HEK293T (cell line): ENCODE data around the gene ADIPOR2.

ENCODE experiments used
- CTCF ChIA-PET: fragments of 350-600 bp; formaldehyde crosslinking; extraction: SDS; loops from one replicate; lab custom pipeline; 2021; ENCODE audit warnings: antibody characterized with exemption, inconsistent platforms; lab: Yijun Ruan, JAX
- POLR2A ChIA-PET: fragments of 350-600 bp; formaldehyde crosslinking; extraction: SDS; loops from one replicate; lab custom pipeline; 2020; ENCODE audit warnings: antibody characterized with exemption, inconsistent platforms; lab: Yijun Ruan, JAX
- DNase-seq: peaks from one replicate; pipeline ENCODE4 v3.0.0; 2012; ENCODE audit warnings: mixed read lengths; ENCODE audit errors: extremely low spot score
- ARNT ChIP-seq: fragments of 450-650 bp; IDR thresholded peaks from 2 replicates; pipeline ENCODE4 v1.6.1; 2017; ENCODE audit warnings: mild to moderate bottlenecking
- BHLHE40 ChIP-seq: fragments of 450-650 bp; IDR thresholded peaks from 2 replicates; pipeline ENCODE4 v1.6.1; 2016; ENCODE audit warnings: mild to moderate bottlenecking, moderate library complexity, borderline replicate concordance
- CTBP1 ChIP-seq: fragments of 450-650 bp; IDR thresholded peaks from 2 replicates; pipeline ENCODE4 v1.6.1; 2016; ENCODE audit warnings: borderline replicate concordance
- ELF4 ChIP-seq: fragments of 450-650 bp; IDR thresholded peaks from 2 replicates; pipeline ENCODE4 v1.6.1; 2017; ENCODE audit warnings: antibody characterized with exemption
- FOXA1 ChIP-seq: fragments of 450-650 bp; IDR thresholded peaks from 2 replicates; pipeline ENCODE4 v1.6.1; 2016; ENCODE audit warnings: mild to moderate bottlenecking
- FOXK2 ChIP-seq: fragments of 450-650 bp; IDR thresholded peaks from 2 replicates; pipeline ENCODE4 v1.6.1; 2016; ENCODE audit warnings: mild to moderate bottlenecking
- FOXM1 ChIP-seq: fragments of 450-650 bp; IDR thresholded peaks from 2 replicates; pipeline ENCODE4 v1.6.1; 2017; ENCODE audit warnings: mild to moderate bottlenecking, borderline replicate concordance
- HDGF ChIP-seq: fragments of 450-650 bp; IDR thresholded peaks from 2 replicates; pipeline ENCODE4 v1.6.1; 2017; ENCODE audit warnings: antibody characterized with exemption, borderline replicate concordance
- L3MBTL2 ChIP-seq: fragments of 450-650 bp; conservative IDR thresholded peaks from 2 replicates; pipeline ENCODE4 v1.6.1; 2016; ENCODE audit warnings: mild to moderate bottlenecking
- LEF1 ChIP-seq: fragments of 450-650 bp; IDR thresholded peaks from 2 replicates; pipeline ENCODE4 v1.6.1; 2017; ENCODE audit warnings: mild to moderate bottlenecking, borderline replicate concordance
- NFRKB ChIP-seq: fragments of 450-650 bp; IDR thresholded peaks from 2 replicates; pipeline ENCODE4 v1.6.1; 2016; ENCODE audit warnings: mild to moderate bottlenecking, moderate library complexity
- SP1 ChIP-seq: fragments of 450-650 bp; IDR thresholded peaks from 2 replicates; pipeline ENCODE4 v1.6.1; 2017
- SUZ12 ChIP-seq: fragments of 450-650 bp; IDR thresholded peaks from 2 replicates; pipeline ENCODE4 v1.6.1; 2016; ENCODE audit warnings: mild to moderate bottlenecking
- TARDBP ChIP-seq: fragments of 450-650 bp; IDR thresholded peaks from 2 replicates; pipeline ENCODE4 v1.6.1; 2016
- ZNF384 ChIP-seq: fragments of 450-650 bp; IDR thresholded peaks from 2 replicates; pipeline ENCODE4 v1.6.1; 2016
- TF ChIP-seq, protein P1 (sequence below): fragments of 450-650 bp; IDR thresholded peaks from 2 replicates; pipeline ENCODE4 v1.6.1; 2016

The ADIPOR2 gene

DNA sequence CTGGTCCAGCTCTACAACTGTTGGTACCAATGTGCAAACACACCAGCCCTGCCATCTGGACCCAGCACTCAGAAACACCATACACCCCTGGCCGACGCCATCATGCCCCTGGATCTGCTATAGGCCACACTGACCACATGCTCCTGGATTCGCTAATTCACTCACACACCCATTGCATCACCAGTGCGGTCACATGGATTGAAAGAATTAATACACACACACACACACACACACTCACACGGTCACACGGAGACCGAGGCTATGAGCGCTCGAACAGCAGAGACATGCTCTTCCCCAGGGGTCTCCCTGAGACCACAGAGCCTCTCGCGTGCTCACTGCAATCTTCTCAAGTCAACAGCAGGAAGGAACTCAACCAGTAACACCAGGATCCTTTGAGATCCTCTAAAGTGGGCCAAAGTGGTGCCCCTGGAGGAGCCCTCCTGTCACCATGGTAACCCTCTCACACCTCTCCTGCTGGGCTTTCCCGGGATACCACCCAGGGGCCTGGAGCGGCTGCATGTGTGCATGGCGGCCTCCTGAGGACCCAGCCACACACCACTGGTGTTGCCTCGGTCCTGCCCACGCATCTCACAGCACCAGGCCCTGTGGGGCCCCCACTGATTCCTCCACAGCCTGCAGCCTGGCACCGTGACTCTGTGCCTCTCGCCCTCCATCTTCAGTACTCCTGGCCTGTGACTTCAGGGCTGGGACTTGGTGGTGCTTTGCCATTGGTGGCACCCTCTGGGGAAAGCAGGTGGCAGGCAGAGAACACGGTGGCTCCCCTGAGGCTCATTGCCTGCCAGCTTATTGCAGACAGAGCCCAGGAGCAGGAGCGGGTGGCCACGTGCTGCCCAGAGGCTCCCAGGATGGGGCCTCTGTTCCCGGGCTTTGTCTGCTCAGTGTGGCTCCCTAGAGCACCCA, 144.6 kb downstream of the ADIPOR2 start:
- ChIA-PET POLR2A (no interaction called here), CTCF (no interaction called here)
- no peak for DNase-seq
- TF ChIP-seq ELF4 (no peak), BHLHE40 (no peak), TARDBP (no peak), NFRKB (no peak), SP1 (no peak), ARNT (no peak)

DNA sequence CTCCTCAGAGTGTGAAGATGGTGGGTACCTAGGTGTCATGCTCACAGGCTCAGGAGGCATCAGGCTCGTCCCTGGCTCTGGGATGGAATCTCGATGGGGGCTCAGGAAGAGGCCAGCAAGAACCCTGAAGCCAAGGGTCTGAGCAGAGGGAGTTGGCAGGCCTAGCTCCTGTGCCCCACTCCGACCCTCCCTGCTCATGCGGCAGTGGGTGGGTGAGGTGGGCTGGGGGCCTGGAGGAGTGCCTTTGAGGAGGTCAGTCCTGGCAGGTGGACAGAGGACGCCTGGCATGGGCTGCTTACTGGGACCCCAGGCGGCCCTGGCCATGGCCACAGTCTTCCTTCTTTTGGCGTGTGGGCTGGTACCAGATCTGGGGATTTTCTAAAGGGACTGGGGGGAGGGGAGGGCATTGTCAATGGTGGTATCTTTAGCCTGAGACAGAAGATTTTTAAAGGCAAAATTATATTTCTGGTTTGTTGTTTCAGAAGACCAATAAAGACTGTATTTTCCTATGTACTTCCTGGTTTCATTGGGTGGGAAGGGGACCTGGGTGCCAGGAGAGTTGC, 145.5 kb downstream of the ADIPOR2 start:
- POLR2A ChIA-PET, result no interaction called here
- no peak for DNase-seq
- TF ChIP-seq CTBP1 (no peak), FOXM1 (no peak), HDGF (no peak), NFRKB (no peak), FOXA1 (no peak), SP1 (no peak), FOXK2 (no peak), TARDBP (no peak), ELF4 (no peak), BHLHE40 (no peak), L3MBTL2 (no peak), LEF1 (no peak), SUZ12 (no peak), ZNF384 (no peak), ARNT (no peak)
- TF ChIP-seq, protein P1, sequence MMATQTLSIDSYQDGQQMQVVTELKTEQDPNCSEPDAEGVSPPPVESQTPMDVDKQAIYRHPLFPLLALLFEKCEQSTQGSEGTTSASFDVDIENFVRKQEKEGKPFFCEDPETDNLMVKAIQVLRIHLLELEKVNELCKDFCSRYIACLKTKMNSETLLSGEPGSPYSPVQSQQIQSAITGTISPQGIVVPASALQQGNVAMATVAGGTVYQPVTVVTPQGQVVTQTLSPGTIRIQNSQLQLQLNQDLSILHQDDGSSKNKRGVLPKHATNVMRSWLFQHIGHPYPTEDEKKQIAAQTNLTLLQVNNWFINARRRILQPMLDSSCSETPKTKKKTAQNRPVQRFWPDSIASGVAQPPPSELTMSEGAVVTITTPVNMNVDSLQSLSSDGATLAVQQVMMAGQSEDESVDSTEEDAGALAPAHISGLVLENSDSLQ, result no peak
- CTCF ChIA-PET, result no interaction called here

DNA sequence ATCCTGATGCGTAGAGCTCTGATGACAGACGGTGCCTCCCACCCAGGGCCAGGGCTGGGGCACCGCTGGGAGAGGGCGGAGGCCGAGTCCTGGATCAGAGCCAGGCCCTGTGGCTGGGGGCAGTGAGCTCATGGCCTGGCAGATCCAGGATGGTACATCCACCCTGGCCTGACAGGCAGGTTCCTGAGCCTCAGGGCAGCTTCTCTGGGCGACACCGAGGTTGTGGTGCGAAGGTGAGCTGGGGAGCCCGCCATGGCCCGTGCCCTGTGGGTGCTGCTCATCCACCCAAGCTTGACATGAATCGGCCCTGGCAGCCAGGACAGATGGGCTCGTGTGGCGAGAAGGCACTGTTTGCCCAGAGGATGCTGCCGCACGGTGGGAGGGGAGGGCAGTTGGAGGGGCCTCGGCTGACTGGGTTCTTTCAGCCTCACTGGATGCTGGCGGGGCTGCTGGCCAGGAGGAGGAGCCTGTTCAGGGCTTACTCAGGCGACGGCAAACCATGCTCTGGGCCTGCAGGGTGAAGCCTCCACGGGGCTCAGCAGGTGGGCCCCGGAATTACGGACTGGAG, 146.1 kb downstream of the ADIPOR2 start:
- no peak for TF ChIP-seq FOXM1
- no peak for TF ChIP-seq NFRKB
- no peak for TF ChIP-seq ZNF384
- TF ChIP-seq L3MBTL2, result no peak
- TF ChIP-seq CTBP1, result no peak
- TF ChIP-seq FOXK2, result no peak
- TF ChIP-seq TARDBP, result no peak
- TF ChIP-seq, protein P1, result no peak
- DNase-seq, result no peak
- ChIA-PET CTCF (interaction anchor here (1.1 kb wide), 1 partner anchor 18 kb away, joined by 4 read pairs; no protein-coding TSS in a partner anchor), POLR2A (no interaction called here)

DNA sequence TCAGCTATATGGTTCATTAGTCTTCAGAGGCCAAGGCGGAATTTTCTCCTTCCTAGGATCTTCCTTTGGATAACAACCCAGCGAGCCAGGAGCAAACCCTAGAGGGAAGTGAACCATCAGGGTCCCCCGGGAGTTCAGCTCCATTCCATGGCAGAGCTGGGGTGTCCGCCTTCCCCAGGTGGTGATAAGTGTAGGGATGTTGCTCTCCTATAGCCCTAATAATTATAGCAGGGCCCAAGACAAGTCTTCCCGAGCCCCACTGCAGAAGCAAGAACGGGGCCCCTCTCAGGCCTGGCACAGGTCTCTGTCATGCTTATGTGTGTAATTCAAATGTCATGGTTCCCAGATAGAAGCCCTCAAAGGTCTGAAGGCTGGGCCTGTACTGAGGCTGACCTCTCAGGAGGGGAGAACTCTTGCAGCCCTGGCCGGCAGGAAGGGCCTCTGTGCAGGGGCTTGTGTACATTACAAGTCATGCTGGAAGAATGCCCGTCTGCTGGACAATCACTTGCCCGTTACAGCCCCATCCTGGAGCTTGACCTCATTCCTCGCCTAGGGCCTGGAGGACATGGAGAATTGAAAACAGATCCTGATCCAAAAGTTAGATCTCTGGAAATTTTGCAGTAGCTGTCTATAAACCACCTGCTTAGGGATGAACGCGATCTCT, 146.8 kb downstream of the ADIPOR2 start:
- no peak for DNase-seq
- POLR2A ChIA-PET, result no interaction called here

More for the DNA sequence above, 146.8 kb downstream of the ADIPOR2 start:
- CTCF ChIA-PET, result interaction anchor here (1.1 to 1.3 kb wide), 2 partner anchors 17 to 102 kb away, joined by 3 to 4 read pairs; no protein-coding TSS in a partner anchor
- TF ChIP-seq HDGF, result no peak
- TF ChIP-seq NFRKB, result no peak
- TF ChIP-seq FOXA1, result no peak
- TF ChIP-seq FOXM1, result no peak
- no peak for TF ChIP-seq L3MBTL2
- no peak for TF ChIP-seq SP1
- no peak for TF ChIP-seq FOXK2
- no peak for TF ChIP-seq BHLHE40
- no peak for TF ChIP-seq ARNT
- TF ChIP-seq ZNF384, result no peak
- no peak for TF ChIP-seq CTBP1
- TF ChIP-seq, protein P1, result no peak
- TF ChIP-seq TARDBP, result no peak
- TF ChIP-seq SUZ12, result no peak
- no peak for TF ChIP-seq LEF1
- TF ChIP-seq ELF4, result no peak
